Renal pelvis (tissue), 4 donors: ENCODE measurements around the gene ATXN7L1. TPM values are rescaled to one million over a fixed set of nuclear protein-coding genes. Genes with fewer than 3 reads are reported as not detected.
A peak's percentile ranks its signal among the peaks of the same experiment; 100 is the strongest.

ENCODE experiments used
- DNase-seq: peaks from one replicate; pipeline ENCODE4 v3.0.0-alpha.2; 2013
- polyA plus RNA-seq, 3 donors: library from polyadenylated mRNA; unstranded; fragments of 120-200 nt; gene quantifications; one replicate each; pipeline ENCODE4 v1.2.1, GENCODE V29; 2013; ENCODE audit not compliant: insufficient read length in 3 of 3

ATXN7L1 gene
- polyA plus RNA-seq, 3 donors, result 11.4 to 13.8 (median 13.1) TPM

GRCh38 chr7:105680505-105681187 is 195.8 kb downstream of the ATXN7L1 start:
- DNase-seq, result no peak

- DNase-seq, result no peak
Measured at GRCh38 chr7:105678811-105679495, 197.4 kb downstream of the ATXN7L1 start.

DNA sequence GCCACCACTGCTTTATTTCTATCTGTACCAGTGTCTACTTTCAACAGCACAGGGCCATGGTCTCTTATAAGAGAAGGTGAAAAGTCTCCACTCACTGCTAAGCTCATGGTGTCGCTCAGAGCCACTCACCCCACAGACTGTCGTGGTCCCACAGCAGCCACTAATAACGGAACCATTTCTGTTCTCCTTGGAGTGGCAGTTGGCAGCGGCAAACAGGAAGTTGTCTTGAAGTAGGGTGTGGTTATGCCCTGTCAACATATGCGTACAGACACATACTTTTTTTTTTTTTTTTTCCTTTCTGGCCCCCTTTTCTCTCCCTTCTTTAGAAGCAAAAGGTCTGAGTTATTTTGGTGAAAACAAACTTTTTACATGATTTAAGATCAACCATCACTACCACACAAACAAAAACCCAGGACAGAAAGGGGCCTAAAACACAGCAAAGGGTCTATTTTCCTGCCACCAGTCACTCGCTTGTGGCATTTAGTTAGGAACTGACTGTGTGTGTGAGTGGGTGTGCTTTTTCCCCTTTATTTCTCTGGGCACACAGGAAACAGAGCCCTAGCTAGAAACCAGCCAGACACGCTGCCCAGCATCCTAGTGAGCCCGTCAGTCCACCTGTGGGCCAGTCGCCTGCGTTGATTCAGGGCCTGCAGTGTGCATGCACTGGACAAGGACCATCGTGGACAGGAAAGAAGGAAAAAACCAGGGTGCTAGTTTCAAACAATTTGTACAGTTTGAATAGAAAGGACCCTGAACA is 198.4 kb downstream of the ATXN7L1 start:
- DNase-seq, result no peak

GRCh38 chr7:105677410-105677730 is 199.0 kb downstream of the ATXN7L1 start:
- no peak for DNase-seq

GRCh38 chr7:105675934-105676371 is 200.4 kb downstream of the ATXN7L1 start:
- DNase-seq, result no peak

- DNase-seq, result no peak
Measured at GRCh38 chr7:105674200-105674920, 202.0 kb downstream of the ATXN7L1 start.

DNA sequence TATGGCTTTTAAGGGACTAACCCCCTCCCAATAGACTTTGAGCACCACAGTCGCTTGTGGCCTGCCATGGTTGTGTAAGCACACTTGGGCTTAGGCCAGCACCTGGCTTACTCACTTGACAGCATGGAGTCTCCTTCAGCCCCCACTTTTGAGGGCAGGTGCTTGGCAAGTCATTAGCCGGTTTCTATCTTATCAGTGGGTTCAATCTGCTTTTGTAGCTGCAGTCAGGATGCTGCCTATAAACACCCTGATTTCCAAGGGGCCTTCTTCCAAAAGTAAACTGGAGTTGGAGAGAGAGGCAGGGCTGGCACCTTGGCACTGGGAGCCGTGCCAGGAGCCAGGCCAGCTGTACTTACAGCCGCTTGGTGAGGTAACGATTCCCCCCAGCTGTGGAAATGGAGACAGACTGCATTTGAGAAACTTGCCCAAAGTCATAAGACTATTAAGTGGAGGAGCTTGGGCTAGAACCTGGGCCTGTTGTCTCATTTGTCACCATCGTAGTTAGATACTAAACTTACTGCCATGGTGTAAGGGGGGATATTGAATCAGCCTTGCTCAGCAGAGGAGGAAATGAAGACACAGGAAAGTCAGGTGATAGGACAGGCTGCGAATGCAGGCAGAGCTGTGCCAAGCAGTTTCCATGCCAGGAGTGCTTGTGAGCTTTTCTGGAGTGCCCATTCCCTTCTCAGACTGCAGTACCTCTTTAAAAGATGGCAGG is 202.9 kb downstream of the ATXN7L1 start:
- no peak for DNase-seq

- no peak for DNase-seq
Measured at GRCh38 chr7:105672801-105673200, 203.6 kb downstream of the ATXN7L1 start.

- DNase-seq, result no peak
Measured at GRCh38 chr7:105666324-105666723, 210.1 kb downstream of the ATXN7L1 start.

GRCh38 chr7:105665684-105666083 is 210.7 kb downstream of the ATXN7L1 start:
- DNase-seq, result no peak

DNA sequence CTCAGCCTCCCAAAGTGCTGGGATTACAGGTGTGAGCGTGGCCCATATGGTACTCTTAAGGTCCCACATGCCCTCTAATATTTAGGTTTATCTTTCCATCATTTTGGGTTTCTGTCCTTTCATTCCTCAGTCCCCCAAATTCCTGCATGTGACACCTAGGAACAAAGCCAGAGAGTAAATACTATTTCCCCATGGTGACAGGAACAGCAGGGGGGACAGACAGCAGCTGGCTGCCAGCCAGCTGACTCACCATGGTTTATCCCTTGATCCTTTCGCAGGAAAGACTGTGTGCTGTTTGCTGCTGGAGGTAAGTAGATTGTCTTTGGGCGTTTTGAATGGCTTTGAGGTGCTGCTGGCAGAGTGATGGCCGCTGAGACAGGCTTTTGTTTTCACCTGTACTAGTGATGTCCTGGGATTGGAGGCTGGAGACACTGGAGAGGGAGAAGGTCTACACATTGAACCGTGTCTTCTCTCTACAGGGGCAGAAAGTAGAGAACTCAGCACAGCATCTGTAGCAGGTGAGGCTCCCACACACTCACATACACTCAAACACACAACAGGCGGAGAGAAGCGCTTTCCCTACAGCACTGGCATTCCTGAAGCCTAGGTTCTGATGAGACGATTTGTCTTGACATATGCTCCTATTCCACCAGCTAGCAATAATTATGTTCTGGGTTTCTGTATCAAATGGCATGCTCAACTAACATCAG is 211.4 kb downstream of the ATXN7L1 start:
- DNase-seq, result no peak

DNA sequence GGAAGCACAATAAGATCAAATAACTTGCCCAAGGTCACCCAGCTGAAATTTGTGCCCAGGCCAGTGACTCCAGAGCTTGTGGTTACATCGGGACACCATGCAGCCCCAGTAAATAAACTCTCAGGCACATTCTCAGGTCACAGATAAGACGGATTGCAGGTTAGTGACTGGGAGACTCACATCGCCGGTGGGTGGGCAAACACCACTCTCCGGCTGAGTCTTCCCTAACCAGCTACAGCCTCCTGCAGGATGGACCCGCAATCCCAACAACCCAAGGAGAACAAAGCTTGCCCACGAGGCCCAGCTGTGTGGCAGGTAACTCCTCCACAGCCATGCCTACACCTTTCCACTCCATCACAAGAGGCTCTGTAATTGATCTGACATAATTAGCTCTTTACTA is 213.4 kb downstream of the ATXN7L1 start:
- DNase-seq, result no peak

- DNase-seq, result no peak
Measured at GRCh38 chr7:105661625-105662024, 214.8 kb downstream of the ATXN7L1 start.

DNA sequence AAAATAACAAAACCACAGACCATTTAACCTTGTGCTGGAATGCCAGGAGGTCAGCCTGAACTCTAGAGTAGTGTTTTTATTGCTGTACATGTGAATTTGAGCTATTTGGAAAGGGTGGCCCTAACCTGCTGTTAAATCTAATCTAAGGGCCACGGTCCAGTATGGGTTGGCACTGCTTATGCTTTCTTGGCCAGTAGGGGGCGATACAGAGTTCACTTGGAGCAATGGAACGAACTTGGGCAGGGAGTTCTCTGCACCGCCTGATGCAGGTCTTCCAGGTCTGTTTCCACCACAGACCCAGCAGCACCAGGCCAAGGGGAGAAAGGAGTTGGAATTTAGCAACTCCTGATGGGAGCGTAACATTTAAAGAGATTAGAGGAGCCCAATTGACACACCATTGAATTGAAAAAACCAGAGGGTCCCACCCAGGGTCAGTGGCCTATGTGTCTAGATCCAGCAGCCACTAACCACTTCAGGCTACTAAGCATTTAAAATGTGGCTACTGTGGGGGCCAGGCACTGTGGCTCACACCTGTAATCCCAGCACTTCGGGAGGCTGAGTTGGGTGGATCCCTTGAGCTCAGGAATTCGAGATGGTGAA is 219.4 kb downstream of the ATXN7L1 start:
- no peak for DNase-seq

DNA sequence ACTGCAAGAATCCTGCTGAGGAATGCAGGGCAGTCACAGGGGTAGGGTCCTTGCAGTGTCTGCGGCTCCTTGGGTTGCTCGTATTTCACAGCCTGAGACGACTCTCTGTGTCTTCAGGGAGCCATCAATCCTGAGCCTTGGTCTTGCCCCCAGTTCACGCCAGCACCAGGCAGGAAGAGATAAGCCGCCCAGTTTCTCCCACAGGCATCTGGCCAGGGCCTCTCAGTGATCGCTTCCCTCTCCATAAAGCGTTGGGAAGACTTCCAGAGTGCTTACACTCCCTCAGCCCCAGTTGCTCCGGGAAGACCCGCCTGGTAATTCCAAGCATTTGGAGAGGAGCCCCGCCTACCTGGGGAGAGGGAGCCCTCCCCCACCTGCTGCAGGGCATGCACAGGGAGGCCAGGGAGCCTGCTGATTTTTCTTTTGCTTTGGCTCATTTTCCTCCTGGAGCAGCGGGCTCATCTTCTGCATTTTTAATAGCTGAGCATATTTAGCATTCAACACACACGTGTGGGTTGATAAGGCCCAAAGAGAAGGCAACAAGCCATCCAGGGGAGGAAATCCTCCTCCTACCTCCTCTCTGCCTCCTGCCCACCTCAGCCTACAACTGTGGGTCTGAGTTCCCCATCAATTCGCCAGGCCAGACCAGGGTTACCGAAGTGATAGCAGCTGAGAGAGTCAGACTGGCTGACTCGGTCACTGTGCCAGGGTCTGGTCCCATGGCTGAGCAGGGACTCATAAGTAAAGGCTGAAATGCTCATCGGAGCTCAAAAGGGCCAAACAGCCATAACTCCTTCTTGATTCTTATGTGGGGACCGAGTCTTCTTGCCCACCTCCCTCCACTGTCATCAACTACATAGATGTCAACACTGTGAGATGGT is 220.7 kb downstream of the ATXN7L1 start:
- peak; percentile 47 for DNase-seq

- peak; percentile 86 for DNase-seq
Measured at GRCh38 chr7:105655067-105655466, 221.3 kb downstream of the ATXN7L1 start.

DNA sequence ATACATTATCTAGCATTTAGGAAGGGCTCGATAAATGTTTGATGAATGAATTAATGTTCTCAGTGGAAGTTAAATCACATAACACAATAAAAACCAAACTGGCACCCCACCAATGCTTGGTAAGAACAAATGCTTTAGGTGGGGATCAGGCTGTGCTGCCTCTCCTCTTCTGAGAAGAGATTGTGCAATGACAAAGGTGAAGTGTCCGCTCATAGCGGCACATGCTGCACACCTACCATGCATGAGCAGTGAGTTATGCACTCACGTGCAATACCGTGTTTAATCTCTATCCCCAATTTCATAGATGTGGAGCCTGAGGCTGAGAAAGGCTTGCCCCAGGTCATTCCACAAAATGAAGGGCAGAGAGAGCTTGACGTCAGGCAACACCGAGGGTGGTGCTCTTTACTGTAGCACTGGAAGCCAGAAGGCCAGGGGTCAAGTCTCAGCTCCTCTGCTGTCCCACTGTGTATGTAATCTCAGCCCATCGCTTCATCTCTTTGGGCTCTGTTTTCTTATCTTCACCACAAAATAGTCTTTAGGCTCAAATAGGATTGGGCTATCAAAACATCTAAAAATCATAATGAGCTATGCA is 222.2 kb downstream of the ATXN7L1 start:
- no peak for DNase-seq

- DNase-seq, result no peak
Measured at GRCh38 chr7:105653441-105654005, 222.9 kb downstream of the ATXN7L1 start.
